ENCODE data around the gene TKT. TPM values are rescaled to one million over a fixed set of nuclear protein-coding genes. Genes with fewer than 3 reads are reported as not detected.

TKT gene
- total RNA-seq, 6 experiments from 2014 or later = 335 to 562 (median 471) TPM

- no peak for TF ChIP-seq CTCF (IDR thresholded peaks at IDR 0.05)
- Mint-ChIP-seq H3K4me3 (no peak overlapping the region), H3K4me1 (ENCODE audit: low read depth) (peaks cover 9% of the 10 kb centered on the region), H3K36me3 (ENCODE audit: low read depth) (no peaks in the 10 kb centered on the region; the same call in 1 of the 2 replicates), H3K9me3 (no peaks in the 10 kb centered on the region), H3K27ac (no peak overlapping the region), H3K27me3 (ENCODE audit: insufficient read depth) (peaks cover 1% of the 10 kb centered on the region)
- DNase-seq = no peak
Measured at GRCh38 chr3:53295410-53295809, 39.6 kb upstream of the TKT start.

DNA sequence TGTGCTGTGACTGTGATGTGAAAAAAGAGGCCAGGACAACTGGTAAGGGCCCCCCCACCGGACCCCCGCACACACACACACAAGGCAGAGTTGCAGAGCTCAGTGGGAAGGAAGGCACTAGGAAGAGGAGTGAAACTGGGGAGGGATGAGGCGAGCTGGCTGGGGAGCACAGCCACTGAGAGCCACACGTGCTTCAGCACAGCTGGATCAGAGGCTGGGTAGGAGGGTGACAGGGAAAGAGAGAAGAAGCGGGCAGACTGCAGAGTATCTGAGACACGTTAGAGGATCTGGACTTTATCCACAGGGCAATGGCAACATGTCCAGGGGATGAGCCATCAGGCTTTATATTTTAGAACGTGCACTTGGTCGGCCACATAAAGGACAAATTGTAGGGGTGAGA lies 38.0 kb upstream of the TKT start:
- peak overlapping the region; percentile 55; the same call in 1 of the 2 replicates for H3K27ac Mint-ChIP-seq
- TF ChIP-seq CTCF (IDR thresholded peaks at IDR 0.05) = no peak

DNA sequence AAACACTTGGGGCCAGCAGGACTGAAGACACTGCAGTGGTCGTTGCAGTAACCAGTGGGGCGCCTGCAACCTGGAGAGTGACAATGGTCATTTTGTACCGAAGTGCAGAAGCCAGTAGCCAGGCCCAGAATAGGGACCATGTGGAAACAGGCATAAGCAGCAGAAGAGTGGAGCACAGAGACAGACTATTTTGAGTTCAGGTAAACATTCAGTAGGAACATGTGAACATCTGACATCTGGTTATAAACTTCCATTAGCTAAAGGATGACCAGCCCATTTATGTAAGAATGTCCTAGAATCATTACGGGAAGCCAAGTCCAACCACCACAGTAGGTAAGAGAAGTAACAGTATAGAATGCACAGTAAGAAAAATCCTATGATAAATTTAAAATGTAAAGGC lies 32.4 kb upstream of the TKT start:
- peak overlapping the region; percentile 87; the same call in 1 of the 2 replicates for H3K27ac Mint-ChIP-seq
- H3K4me1 Mint-ChIP-seq (ENCODE audit: low read depth) = peaks cover 11% of the 10 kb centered on the region
- no peaks in the 10 kb centered on the region for H3K27me3 Mint-ChIP-seq (ENCODE audit: insufficient read depth)
- no peak for DNase-seq
- TF ChIP-seq CTCF (IDR thresholded peaks at IDR 0.05) = no peak
- peaks cover 28% of the 10 kb centered on the region; the same call in 1 of the 2 replicates for H3K36me3 Mint-ChIP-seq (ENCODE audit: low read depth)
- H3K4me3 Mint-ChIP-seq = no peak overlapping the region
- H3K9me3 Mint-ChIP-seq = no peaks in the 10 kb centered on the region

More for the DNA sequence above, 38.0 kb upstream of the TKT start:
- H3K27me3 Mint-ChIP-seq (ENCODE audit: insufficient read depth) = peaks cover 1% of the 10 kb centered on the region
- H3K9me3 Mint-ChIP-seq = no peaks in the 10 kb centered on the region
- no peak for DNase-seq
- peaks cover 9% of the 10 kb centered on the region; the same call in 1 of the 2 replicates for H3K36me3 Mint-ChIP-seq (ENCODE audit: low read depth)
- H3K4me1 Mint-ChIP-seq (ENCODE audit: low read depth) = no peaks in the 10 kb centered on the region
- no peak overlapping the region for H3K4me3 Mint-ChIP-seq

DNA sequence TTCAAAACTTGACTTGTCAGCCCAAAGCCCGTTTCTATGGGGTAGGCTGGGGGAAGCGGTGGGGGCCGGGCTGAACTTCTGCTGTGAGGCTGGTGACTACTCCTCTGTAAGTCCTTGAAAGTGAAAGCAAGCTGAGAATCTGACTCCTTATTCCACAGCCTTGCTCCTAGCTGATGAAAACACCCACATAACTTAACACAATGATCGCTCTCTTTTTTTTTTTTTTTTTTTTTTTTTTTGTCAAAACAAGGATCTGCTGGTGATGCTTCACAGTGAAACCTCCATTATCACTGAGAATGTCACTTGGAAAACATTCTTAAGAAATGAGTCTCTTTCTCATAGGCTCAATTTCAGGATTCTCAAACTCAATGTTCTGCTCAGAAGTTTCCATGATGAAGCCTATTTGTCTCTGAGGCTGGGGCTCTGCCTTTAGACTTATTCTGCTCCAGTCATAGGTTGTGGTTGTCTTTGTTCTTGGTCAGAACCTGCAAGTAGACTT lies 31.4 kb upstream of the TKT start:
- no peak for TF ChIP-seq CTCF (IDR thresholded peaks at IDR 0.05)
- H3K27me3 Mint-ChIP-seq (ENCODE audit: insufficient read depth) = no peaks in the 10 kb centered on the region
- H3K4me1 Mint-ChIP-seq (ENCODE audit: low read depth) = peaks cover 11% of the 10 kb centered on the region
- H3K27ac Mint-ChIP-seq = peak overlapping the region; percentile 87
- peaks cover 28% of the 10 kb centered on the region; the same call in 1 of the 2 replicates for H3K36me3 Mint-ChIP-seq (ENCODE audit: low read depth)
- no peaks in the 10 kb centered on the region for H3K9me3 Mint-ChIP-seq
- peak overlapping the region; percentile 33; the same call in 1 of the 2 replicates for H3K4me3 Mint-ChIP-seq
- peak; percentile 23 for DNase-seq

GRCh38 chr3:53286727-53287126 lies 30.9 kb upstream of the TKT start:
- Mint-ChIP-seq H3K9me3 (no peaks in the 10 kb centered on the region), H3K4me1 (ENCODE audit: low read depth) (peaks cover 11% of the 10 kb centered on the region), H3K36me3 (ENCODE audit: low read depth) (peaks cover 28% of the 10 kb centered on the region; the same call in 1 of the 2 replicates), H3K27ac (peak overlapping the region; percentile 87), H3K4me3 (peak overlapping the region; percentile 33; the same call in 1 of the 2 replicates), H3K27me3 (ENCODE audit: insufficient read depth) (no peaks in the 10 kb centered on the region)
- no peak for DNase-seq
- TF ChIP-seq CTCF (IDR thresholded peaks at IDR 0.05) = no peak
